Osteoblast (primary cell): ENCODE data around the gene CYP27B1. TPM values are rescaled to one million over a fixed set of nuclear protein-coding genes. Genes with fewer than 3 reads are reported as not detected.

Experiments used
- DNase-seq: peaks from one replicate; pipeline ENCODE4 v3.0.0; 2011; ENCODE audit warnings: low spot score, mixed read lengths; ENCODE audit not compliant: insufficient read length; ENCODE audit errors: missing footprints
- H2AFZ ChIP-seq: 2 replicates; pipeline ENCODE4 v1.6.0; 2011; ENCODE audit warnings: mild to moderate bottlenecking, low read length
- H3K27ac ChIP-seq: 2 replicates; pipeline ENCODE4 v1.5.1; 2011; ENCODE audit warnings: mild to moderate bottlenecking, low read depth, low read length, moderate library complexity
- H3K27me3 ChIP-seq: 2 replicates; pipeline ENCODE4 v1.6.0; 2012; ENCODE audit warnings: mild to moderate bottlenecking, control low read depth, inconsistent platforms, low read length, moderate library complexity; ENCODE audit not compliant: insufficient read depth
- H3K36me3 ChIP-seq: 2 replicates; pipeline ENCODE4 v1.5.1; 2011; ENCODE audit warnings: mild to moderate bottlenecking, low read length, control low read depth, moderate library complexity; ENCODE audit not compliant: insufficient read depth
- H3K4me1 ChIP-seq: 2 replicates; pipeline ENCODE4 v1.5.1; 2011; ENCODE audit warnings: mild to moderate bottlenecking, low read length, control low read depth, moderate library complexity; ENCODE audit not compliant: insufficient read depth
- H3K4me2 ChIP-seq: 2 replicates; pipeline ENCODE4 v1.6.0; 2011; ENCODE audit warnings: mild to moderate bottlenecking, low read length; ENCODE audit not compliant: insufficient read depth
- H3K4me3 ChIP-seq: fragments of 200-600 bp; sonication (generic); 3 replicates; pipeline ENCODE4 v1.5.1; 2012; ENCODE audit warnings: mild to moderate bottlenecking, low read length, inconsistent platforms; ENCODE audit not compliant: insufficient read depth
- H3K79me2 ChIP-seq: 2 replicates; pipeline ENCODE4 v1.6.0; 2012; ENCODE audit warnings: mild to moderate bottlenecking, low read length, control low read depth, inconsistent platforms; ENCODE audit not compliant: insufficient read depth
- H3K9me3 ChIP-seq: 2 replicates; pipeline ENCODE4 v1.5.1; 2011; ENCODE audit warnings: low read depth, low read length, control low read depth
- H4K20me1 ChIP-seq: 2 replicates; pipeline ENCODE4 v1.6.0; 2012; ENCODE audit warnings: mild to moderate bottlenecking, low read length, control low read depth; ENCODE audit not compliant: insufficient read depth
- total RNA-seq: library from RNA; depleted of rRNA; stranded (reverse); fragments of >200 nt; gene quantifications from 2 replicates; pipeline ENCODE4 v1.2.3, GENCODE V29; 2012
- TF ChIP-seq, protein P1 (sequence below): IDR thresholded peaks from 2 replicates; pipeline ENCODE4 v1.5.1; 2011; ENCODE audit warnings: mild to moderate bottlenecking, low read depth, low read length, moderate library complexity; ENCODE audit errors: extremely low read depth

The CYP27B1 gene
- total RNA-seq, 1 donor, result 0.36 TPM

DNA sequence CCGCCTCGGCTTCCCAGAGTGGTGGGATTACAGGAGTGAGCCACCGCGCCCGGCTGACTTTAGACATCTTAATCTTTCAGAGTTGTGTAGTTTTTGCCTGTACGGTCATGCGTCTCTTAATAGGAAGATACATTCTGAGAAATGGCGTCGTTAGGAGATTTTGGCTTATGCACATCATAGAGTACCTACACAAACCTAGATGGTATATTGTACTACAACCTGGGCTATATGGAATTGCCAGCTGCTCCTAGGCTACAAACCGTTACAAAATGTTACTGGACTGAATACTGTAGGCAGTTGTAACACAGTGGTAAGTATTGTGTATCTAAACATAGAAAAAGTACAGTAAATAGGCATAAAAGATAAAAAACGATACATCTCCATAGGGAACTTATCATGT, 17.0 kb upstream of the CYP27B1 start:
- Histone ChIP-seq H3K4me2 (no peak overlapping the region), H3K27me3 (no peaks in the 10 kb centered on the region), H3K79me2 (peaks cover 26% of the 10 kb centered on the region), H4K20me1 (no peaks in the 10 kb centered on the region), H3K9me3 (no peaks in the 10 kb centered on the region), H3K4me1 (peaks cover 11% of the 10 kb centered on the region), H3K27ac (no peak overlapping the region), H3K36me3 (peaks cover 44% of the 10 kb centered on the region), H3K4me3 (no peak overlapping the region), H2AFZ (no peak overlapping the region)
- DNase-seq, result no peak
- TF ChIP-seq, protein P1, sequence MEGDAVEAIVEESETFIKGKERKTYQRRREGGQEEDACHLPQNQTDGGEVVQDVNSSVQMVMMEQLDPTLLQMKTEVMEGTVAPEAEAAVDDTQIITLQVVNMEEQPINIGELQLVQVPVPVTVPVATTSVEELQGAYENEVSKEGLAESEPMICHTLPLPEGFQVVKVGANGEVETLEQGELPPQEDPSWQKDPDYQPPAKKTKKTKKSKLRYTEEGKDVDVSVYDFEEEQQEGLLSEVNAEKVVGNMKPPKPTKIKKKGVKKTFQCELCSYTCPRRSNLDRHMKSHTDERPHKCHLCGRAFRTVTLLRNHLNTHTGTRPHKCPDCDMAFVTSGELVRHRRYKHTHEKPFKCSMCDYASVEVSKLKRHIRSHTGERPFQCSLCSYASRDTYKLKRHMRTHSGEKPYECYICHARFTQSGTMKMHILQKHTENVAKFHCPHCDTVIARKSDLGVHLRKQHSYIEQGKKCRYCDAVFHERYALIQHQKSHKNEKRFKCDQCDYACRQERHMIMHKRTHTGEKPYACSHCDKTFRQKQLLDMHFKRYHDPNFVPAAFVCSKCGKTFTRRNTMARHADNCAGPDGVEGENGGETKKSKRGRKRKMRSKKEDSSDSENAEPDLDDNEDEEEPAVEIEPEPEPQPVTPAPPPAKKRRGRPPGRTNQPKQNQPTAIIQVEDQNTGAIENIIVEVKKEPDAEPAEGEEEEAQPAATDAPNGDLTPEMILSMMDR, result no peak

DNA sequence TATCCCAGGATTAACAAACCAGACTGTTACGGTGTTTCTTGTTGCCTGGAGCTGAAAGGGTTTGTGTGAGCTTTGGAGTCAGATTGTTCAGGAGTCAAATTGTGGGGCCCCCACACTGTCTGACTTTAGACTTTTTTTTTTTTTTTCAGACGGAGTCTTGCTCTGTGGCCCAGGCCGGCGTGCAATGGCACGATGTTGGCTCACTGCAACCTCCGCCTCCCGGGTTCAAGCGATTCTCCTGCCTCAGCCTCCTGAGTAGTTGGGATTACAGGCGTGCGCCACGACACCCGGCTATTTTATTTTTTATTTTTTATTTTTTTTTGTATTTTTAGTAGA, 16.6 kb upstream of the CYP27B1 start:
- DNase-seq, result no peak
- H3K27ac ChIP-seq, result peak overlapping the region; percentile 86

DNA sequence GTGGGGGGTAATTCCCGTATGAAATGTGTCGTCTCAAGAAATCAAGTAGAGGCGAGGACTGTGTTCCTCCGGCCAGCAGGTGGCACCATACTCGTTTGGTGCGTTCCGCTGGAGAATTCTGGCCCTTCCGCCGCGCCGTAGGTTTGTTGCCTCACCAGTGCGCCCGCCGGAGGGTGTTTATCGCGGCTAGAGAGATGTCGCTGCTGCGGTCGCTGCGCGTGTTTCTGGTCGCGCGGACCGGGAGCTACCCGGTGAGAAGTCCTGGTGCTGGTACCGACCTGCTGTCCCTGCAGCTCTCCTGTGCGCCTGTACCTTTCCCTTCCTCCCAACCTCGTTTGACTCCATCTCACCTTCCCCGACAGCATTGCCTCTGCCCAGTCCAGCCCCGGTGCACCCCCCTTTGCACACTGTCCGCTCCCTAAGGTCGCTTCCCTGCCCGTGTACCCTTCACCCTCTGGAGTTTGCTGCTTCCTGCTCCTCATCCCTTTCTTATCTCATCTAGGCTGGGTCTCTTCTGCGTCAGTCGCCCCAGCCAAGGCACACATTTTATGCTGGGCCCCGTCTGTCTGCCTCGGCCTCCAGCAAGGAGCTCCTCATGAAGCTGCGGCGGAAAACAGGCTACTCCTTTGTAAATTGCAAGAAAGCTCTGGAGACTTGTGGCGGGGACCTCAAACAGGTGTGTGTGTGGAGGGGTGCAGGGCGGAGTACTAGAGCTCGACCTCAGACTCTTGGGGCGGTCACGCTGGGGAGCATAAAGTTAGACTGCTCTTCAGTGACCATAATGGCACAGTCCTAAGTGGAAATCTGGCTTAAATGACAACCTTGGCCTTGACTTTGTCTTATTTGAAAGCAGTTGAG, 16.0 kb upstream of the CYP27B1 start, which contains the start of gene TSFM:
Gene TSFM (plus strand): TSS at position 180 of the 858 bp plus-strand sequence. CDS start 15 bp downstream, at position 195.
- peaks cover 40% of the 10 kb centered on the region for H3K36me3 ChIP-seq
- peak; percentile 91 for DNase-seq

More for the DNA sequence above, 16.6 kb upstream of the CYP27B1 start:
- H2AFZ ChIP-seq, result no peak overlapping the region
- H3K4me2 ChIP-seq, result peak overlapping the region; percentile 93
- H3K4me3 ChIP-seq, result peak overlapping the region; percentile 99
- TF ChIP-seq, protein P1, result no peak
- H4K20me1 ChIP-seq, result no peaks in the 10 kb centered on the region
- peaks cover 42% of the 10 kb centered on the region for H3K36me3 ChIP-seq
- no peaks in the 10 kb centered on the region for H3K9me3 ChIP-seq
- no peaks in the 10 kb centered on the region for H3K27me3 ChIP-seq
- H3K79me2 ChIP-seq, result peaks cover 26% of the 10 kb centered on the region
- H3K4me1 ChIP-seq, result peaks cover 11% of the 10 kb centered on the region

DNA sequence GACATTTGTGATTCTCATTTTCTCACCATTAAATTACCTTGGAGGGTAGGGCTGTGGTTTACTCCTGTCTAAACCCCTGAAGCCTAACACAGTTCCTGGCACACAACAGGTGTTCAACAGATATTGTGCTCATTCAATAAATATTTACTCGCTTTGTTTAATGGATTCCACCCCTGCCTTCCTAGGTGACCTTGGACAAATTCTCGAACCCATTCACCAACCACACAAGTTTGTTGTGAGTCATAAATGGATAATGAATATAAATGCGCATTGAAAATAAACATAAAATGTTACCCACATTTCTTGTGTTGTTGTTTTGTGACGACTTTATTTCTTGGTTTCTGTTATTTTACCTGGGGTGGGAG, 15.3 kb upstream of the CYP27B1 start:
- TF ChIP-seq, protein P1, result no peak
- peaks cover 24% of the 10 kb centered on the region for H3K79me2 ChIP-seq
- H3K27ac ChIP-seq, result no peak overlapping the region
- no peaks in the 10 kb centered on the region for H4K20me1 ChIP-seq
- no peaks in the 10 kb centered on the region for H3K27me3 ChIP-seq
- peak overlapping the region; percentile 93 for H3K4me2 ChIP-seq
- peak overlapping the region; percentile 99 for H3K4me3 ChIP-seq
- H2AFZ ChIP-seq, result peak overlapping the region; percentile 96
- peaks cover 37% of the 10 kb centered on the region for H3K36me3 ChIP-seq
- no peaks in the 10 kb centered on the region for H3K9me3 ChIP-seq
- DNase-seq, result no peak
- peaks cover 11% of the 10 kb centered on the region for H3K4me1 ChIP-seq

More for the DNA sequence above, 16.0 kb upstream of the CYP27B1 start, which contains the start of gene TSFM:
- peaks cover 26% of the 10 kb centered on the region for H3K79me2 ChIP-seq
- H3K4me1 ChIP-seq, result peaks cover 11% of the 10 kb centered on the region
- peak within 1 kb of the TSS; percentile 96 for H2AFZ ChIP-seq
- peak within 1 kb of the TSS; percentile 93 for H3K4me2 ChIP-seq
- H3K27ac ChIP-seq, result peak within 1 kb of the TSS; percentile 86
- H4K20me1 ChIP-seq, result no peaks in the 10 kb centered on the region
- no peaks in the 10 kb centered on the region for H3K9me3 ChIP-seq
- TF ChIP-seq, protein P1, result peak; percentile 92
- no peaks in the 10 kb centered on the region for H3K27me3 ChIP-seq
- H3K4me3 ChIP-seq, result peak within 1 kb of the TSS; percentile 99
